Naive thymus-derived CD8-positive, alpha-beta T cell (primary cell): ENCODE data around the gene PDGFB. TPM values are rescaled to one million over a fixed set of nuclear protein-coding genes. Genes with fewer than 3 reads are reported as not detected.
A peak's percentile ranks its signal among the peaks of the same experiment; 100 is the strongest.

ENCODE experiments used
- ATAC-seq, 2 donors: fragments of 150-1000 bp; cut with Tn5 transposase in 1 of 2; sonication (Bioruptor Pico), chemical (Tn5 transposase) in 1 of 2; 1 replicate in 1 of 2; 2 replicates in 1 of 2; pipeline ENCODE4 v1.10.0; 2021; ENCODE audit warnings: mild to moderate bottlenecking in 2 of 2, moderate library complexity in 2 of 2
- POLR2A ChIA-PET: fragments of 350-600 bp; sonication (Branson Sonifier 250); formaldehyde crosslinking; loops from one replicate; lab custom pipeline; 2021; ENCODE audit warnings: antibody characterized with exemption; lab: Charles Lee
- DNase-seq, 10 donors: peaks; one replicate each; pipeline versions ENCODE4 v3.0.0 to v3.0.0-alpha.2; 2020 to 2022
- H3K27ac Mint-ChIP-seq, 10 donors: one replicate each; pipeline ENCODE4 v1.8.0; 2020 to 2022; ENCODE audit warnings: mild to moderate bottlenecking in 10 of 10, mixed read lengths in 10 of 10, moderate library complexity in 4 of 10, inconsistent platforms in 1 of 10
- H3K27me3 Mint-ChIP-seq, 5 donors: one replicate each; pipeline ENCODE4 v1.8.0; 2021 to 2022; ENCODE audit warnings: mixed read lengths in 5 of 5
- H3K36me3 Mint-ChIP-seq, 3 donors: one replicate each; pipeline ENCODE4 v1.8.0; 2020 to 2022; ENCODE audit warnings: mixed read lengths in 3 of 3, mild to moderate bottlenecking in 2 of 3, inconsistent platforms in 1 of 3
- H3K4me1 Mint-ChIP-seq, 4 donors: one replicate each; pipeline ENCODE4 v1.8.0; 2021 to 2022; ENCODE audit warnings: mixed read lengths in 4 of 4
- H3K4me3 Mint-ChIP-seq, 10 donors: one replicate each; pipeline ENCODE4 v1.8.0; 2020 to 2022; ENCODE audit warnings: mild to moderate bottlenecking in 10 of 10, mixed read lengths in 10 of 10, moderate library complexity in 6 of 10, inconsistent platforms in 1 of 10
- H3K9me3 Mint-ChIP-seq, 9 donors: one replicate each; pipeline ENCODE4 v1.8.0; 2020 to 2022; ENCODE audit warnings: mixed read lengths in 9 of 9, mild to moderate bottlenecking in 3 of 9, inconsistent platforms in 1 of 9, moderate library complexity in 1 of 9
- polyA plus RNA-seq, 3 donors: library from polyadenylated mRNA; unstranded; fragments of 300-500 nt; fragmentation: Illumina TruSeq; gene quantifications; one replicate each; pipeline ENCODE4 v1.2.3, GENCODE V29; 2021
- total RNA-seq, 8 experiments: library from RNA in 2 of 8; stranded (reverse) in 2 of 8; gene quantifications; one replicate each; pipeline ENCODE4 v1.2.3 and lab custom pipeline; 2021 to 2026

The PDGFB gene
- total and polyA plus RNA-seq, 5 experiments from 2014 or later, result 1.0 to 10.1 (median 3.9) TPM

GRCh38 chr22:39216143-39216490 is 28.7 kb downstream of the PDGFB start:
- peaks cover 6 to 43% (median 27%) of the 10 kb centered on the region in 5 donors for H3K27me3 Mint-ChIP-seq
- no peaks in the 10 kb centered on the region for H3K36me3 Mint-ChIP-seq
- H3K9me3 Mint-ChIP-seq, result peaks cover 0 to 2% (median 0%) of the 10 kb centered on the region in 9 donors
- no peak for ATAC-seq
- POLR2A ChIA-PET, result interaction anchor here (0.7 to 1.1 kb wide), 4 partner anchors 29 to 96 kb away, joined by 3 to 6 read pairs (median 3); no protein-coding TSS in a partner anchor
- no peak for DNase-seq
- H3K4me3 Mint-ChIP-seq, result no peak overlapping the region
- H3K4me1 Mint-ChIP-seq, result peaks cover 0 to 10% (median 7%) of the 10 kb centered on the region in 4 donors
- no peak overlapping the region for H3K27ac Mint-ChIP-seq

DNA sequence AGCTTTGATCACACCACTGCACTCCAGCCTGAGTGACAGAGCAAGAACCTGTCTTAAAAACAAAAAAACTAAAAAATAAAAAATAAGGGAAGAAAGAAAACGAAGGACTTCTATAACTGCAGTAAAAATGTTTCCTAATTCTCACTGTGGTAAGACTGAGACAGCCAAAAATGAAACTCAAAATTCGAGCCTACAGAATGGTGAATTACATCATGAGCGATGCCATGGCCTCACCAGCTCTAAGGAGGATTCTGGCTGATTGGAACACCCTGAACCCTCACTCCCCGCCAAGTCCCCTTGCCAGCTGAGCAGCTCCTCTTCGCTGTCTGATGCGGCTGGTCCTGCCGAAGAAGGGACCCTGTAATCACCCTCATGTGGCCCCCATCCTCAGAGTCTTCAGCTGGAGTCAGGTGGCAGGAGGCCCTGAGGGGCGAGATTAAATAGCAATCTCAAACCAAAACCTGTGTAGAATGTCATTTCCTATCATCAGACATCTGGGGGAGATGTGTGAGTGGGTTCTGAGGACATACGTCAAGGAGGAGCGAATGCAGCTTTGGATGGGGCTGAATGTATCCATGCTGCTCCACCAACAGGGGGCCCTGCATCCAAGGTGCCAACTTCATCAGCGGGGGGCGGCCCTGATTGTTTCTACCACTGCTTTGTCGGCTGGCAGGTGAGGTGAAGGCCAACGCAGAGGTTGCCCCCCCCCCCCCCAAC is 29.2 kb downstream of the PDGFB start:
- Mint-ChIP-seq H3K4me1 (peaks cover 0 to 9% (median 6%) of the 10 kb centered on the region in 4 donors), H3K27ac (peak overlapping the region in 3 of 10 donors; percentile 41 to 73 (median 63)), H3K36me3 (no peaks in the 10 kb centered on the region), H3K9me3 (peaks cover 0 to 2% (median 0%) of the 10 kb centered on the region in 9 donors), H3K27me3 (peaks cover 6 to 38% (median 27%) of the 10 kb centered on the region in 5 donors), H3K4me3 (no peak overlapping the region)
- DNase-seq, result peak in 9 of 10 donors; percentile 18 to 73 (median 53)
- POLR2A ChIA-PET, result interaction anchor here (0.7 to 1.6 kb wide), 7 partner anchors 12 to 103 kb away, joined by 3 to 6 read pairs (median 3); no protein-coding TSS in a partner anchor
- peak; percentile 91 to 97 for ATAC-seq

DNA sequence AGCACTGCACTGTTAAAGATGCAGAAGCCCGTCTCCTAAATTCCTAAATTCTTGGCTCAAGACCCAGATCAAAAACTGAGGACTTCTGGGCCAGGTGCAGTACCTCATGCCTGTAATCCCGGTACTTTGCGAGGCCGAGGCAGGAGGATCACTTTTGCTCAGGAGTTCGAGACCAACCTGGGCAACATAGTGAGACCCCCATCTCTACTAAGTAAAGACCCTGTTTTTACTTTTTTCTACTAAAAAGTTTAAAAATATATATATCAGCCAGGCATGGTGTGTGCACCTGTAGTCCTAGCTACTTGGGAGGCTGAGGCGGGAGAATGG is 29.7 kb downstream of the PDGFB start:
- H3K27ac Mint-ChIP-seq, result no peak overlapping the region
- H3K36me3 Mint-ChIP-seq, result no peaks in the 10 kb centered on the region
- no peak overlapping the region for H3K4me3 Mint-ChIP-seq
- DNase-seq, result no peak
- POLR2A ChIA-PET, result interaction anchor here (0.8 to 1.6 kb wide), 4 partner anchors 11 to 103 kb away, joined by 3 to 5 read pairs (median 4); no protein-coding TSS in a partner anchor
- peaks cover 6 to 32% (median 27%) of the 10 kb centered on the region in 5 donors for H3K27me3 Mint-ChIP-seq
- peaks cover 0 to 9% (median 5%) of the 10 kb centered on the region in 4 donors for H3K4me1 Mint-ChIP-seq
- H3K9me3 Mint-ChIP-seq, result peaks cover 0 to 2% (median 0%) of the 10 kb centered on the region in 9 donors
- no peak for ATAC-seq

DNA sequence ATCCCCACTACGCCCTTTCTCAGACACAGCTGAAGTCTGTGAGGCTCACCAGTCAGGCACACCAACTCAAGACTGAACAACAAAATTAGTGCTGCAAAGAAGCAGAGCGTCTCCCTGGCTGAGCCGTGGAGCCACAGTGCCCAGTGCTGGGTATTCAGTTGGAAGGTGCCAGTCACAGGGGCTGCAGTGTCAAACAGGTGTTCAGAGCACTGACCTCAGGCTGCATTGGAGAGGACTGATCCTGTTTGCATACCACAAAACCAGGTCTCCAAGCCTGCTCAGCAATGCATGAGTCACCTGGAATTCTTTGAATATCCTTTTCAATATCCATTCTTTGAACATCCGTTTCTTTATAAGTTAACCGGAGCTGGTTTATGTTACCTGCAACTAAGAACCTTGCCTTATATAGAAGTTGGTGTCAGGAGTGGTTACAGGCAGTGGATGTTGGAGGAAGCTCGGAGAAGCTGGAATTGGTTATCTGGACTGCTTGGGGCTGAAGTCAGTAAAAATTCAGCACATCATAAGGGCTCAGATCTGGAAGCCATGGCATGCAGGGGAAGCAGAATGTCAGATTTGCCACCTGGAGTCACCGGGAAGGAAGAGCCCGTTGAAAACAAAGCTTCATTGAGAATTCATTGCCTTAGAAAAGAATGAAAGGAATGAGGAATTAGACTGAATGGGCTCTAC is 30.3 kb downstream of the PDGFB start:
- H3K4me1 Mint-ChIP-seq, result peaks cover 0 to 9% (median 5%) of the 10 kb centered on the region in 4 donors
- ATAC-seq (no peak), DNase-seq (no peak)
- H3K27ac Mint-ChIP-seq, result no peak overlapping the region
- no peaks in the 10 kb centered on the region for H3K36me3 Mint-ChIP-seq
- POLR2A ChIA-PET, result interaction anchor here (0.5 to 1.6 kb wide), 2 partner anchors 14 to 104 kb away, joined by 3 to 5 read pairs; no protein-coding TSS in a partner anchor
- H3K27me3 Mint-ChIP-seq, result peaks cover 6 to 30% (median 23%) of the 10 kb centered on the region in 5 donors
- peaks cover 0 to 2% (median 0%) of the 10 kb centered on the region in 9 donors for H3K9me3 Mint-ChIP-seq
- H3K4me3 Mint-ChIP-seq, result no peak overlapping the region

DNA sequence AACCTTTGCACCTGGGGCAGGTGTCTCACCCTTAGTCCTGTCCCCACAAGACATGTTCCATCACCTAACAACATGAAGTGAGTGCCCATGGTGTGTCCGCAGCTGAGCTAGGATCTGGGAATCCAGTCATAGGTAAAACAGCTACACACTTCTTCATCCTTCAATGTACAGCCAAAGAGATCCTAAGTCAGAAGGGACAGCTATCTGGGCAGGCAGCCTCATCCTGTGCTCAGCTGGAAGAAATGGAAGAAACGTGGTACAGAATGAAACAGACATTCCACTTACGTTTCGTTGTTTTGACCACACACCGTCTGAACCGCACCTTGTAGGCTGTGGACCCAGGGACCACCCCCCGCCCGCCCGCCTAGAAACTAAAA is 30.8 kb downstream of the PDGFB start:
- Mint-ChIP-seq H3K9me3 (peaks cover 0 to 2% (median 0%) of the 10 kb centered on the region in 9 donors), H3K36me3 (no peaks in the 10 kb centered on the region), H3K27ac (no peak overlapping the region), H3K27me3 (peaks cover 6 to 28% (median 21%) of the 10 kb centered on the region in 5 donors), H3K4me3 (no peak overlapping the region), H3K4me1 (peaks cover 0 to 9% (median 5%) of the 10 kb centered on the region in 4 donors)
- DNase-seq (no peak), ATAC-seq (no peak)
- POLR2A ChIA-PET, result interaction anchor here (0.5 to 1.6 kb wide), 2 partner anchors 13 to 104 kb away, joined by 3 to 5 read pairs; no protein-coding TSS in a partner anchor

- DNase-seq, result no peak
Observed at GRCh38 chr22:39212721-39213376, 31.9 kb downstream of the PDGFB start.

GRCh38 chr22:39209756-39210155 is 35.0 kb downstream of the PDGFB start:
- no peaks in the 10 kb centered on the region for H3K9me3 Mint-ChIP-seq
- H3K27me3 Mint-ChIP-seq, result peaks cover 6 to 31% (median 14%) of the 10 kb centered on the region in 5 donors
- POLR2A ChIA-PET, result no interaction called here
- peaks cover 12 to 30% (median 23%) of the 10 kb centered on the region in 4 donors for H3K4me1 Mint-ChIP-seq
- DNase-seq (no peak), ATAC-seq (no peak)
- H3K27ac Mint-ChIP-seq, result no peak overlapping the region
- no peak overlapping the region for H3K4me3 Mint-ChIP-seq
- no peaks in the 10 kb centered on the region for H3K36me3 Mint-ChIP-seq

More at GRCh38 chr22:39212721-39213376, 31.9 kb downstream of the PDGFB start:
- POLR2A ChIA-PET, result no interaction called here
- Mint-ChIP-seq H3K36me3 (no peaks in the 10 kb centered on the region), H3K4me1 (peaks cover 4 to 9% (median 6%) of the 10 kb centered on the region in 4 donors), H3K4me3 (no peak overlapping the region), H3K27ac (peak overlapping the region in 2 of 10 donors; percentile 4 to 72), H3K27me3 (peaks cover 6 to 28% (median 20%) of the 10 kb centered on the region in 5 donors), H3K9me3 (peaks cover 0 to 2% (median 0%) of the 10 kb centered on the region in 9 donors)
- ATAC-seq, result no peak

DNA sequence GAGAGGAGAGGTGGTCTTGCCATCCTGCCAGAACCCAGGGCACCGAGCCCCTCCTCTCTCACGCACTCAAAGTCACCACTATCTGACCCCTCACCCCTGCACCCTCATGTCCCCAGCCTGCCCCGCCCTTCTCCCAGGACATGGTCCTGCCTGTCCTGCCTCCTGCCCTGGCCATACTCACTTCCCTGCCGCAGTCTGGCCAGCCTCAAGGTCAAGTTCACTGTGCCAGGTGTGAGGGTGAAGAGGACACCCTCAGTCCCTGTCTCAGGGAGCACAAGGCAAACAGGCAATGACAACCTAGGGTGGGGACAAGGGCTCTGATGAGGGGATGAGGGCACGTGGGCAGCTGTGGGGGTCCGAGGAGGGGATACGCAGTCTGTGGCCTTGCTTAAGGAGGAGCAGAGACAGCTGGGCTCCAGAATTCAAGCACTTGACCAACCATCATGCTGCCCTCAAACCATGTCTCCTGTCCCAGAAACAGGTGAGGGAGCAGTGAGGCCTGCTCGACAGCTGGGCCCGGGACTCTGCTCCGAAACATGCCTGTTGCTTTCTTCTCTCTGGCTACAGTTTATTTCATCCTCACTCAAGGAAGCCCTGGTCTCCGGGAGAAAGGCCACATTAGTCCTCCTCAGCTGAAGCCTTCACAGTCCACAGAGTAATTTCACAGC is 36.6 kb downstream of the PDGFB start:
- peaks cover 15 to 33% (median 25%) of the 10 kb centered on the region in 4 donors for H3K4me1 Mint-ChIP-seq
- H3K9me3 Mint-ChIP-seq, result no peaks in the 10 kb centered on the region
- H3K4me3 Mint-ChIP-seq, result no peak overlapping the region
- H3K36me3 Mint-ChIP-seq, result no peaks in the 10 kb centered on the region
- H3K27me3 Mint-ChIP-seq, result peaks cover 1 to 23% (median 7%) of the 10 kb centered on the region in 5 donors
- H3K27ac Mint-ChIP-seq, result peak overlapping the region in 6 of 10 donors; percentile 17 to 62 (median 48)
- ATAC-seq (no peak), DNase-seq (no peak)
- POLR2A ChIA-PET, result interaction anchor here (0.7 to 1.9 kb wide), 3 partner anchors 35 to 107 kb away, joined by 4 read pairs; no protein-coding TSS in a partner anchor

- Mint-ChIP-seq H3K36me3 (no peaks in the 10 kb centered on the region), H3K9me3 (no peaks in the 10 kb centered on the region), H3K27me3 (peaks cover 0 to 22% (median 4%) of the 10 kb centered on the region in 5 donors), H3K4me1 (peaks cover 13 to 31% (median 25%) of the 10 kb centered on the region in 4 donors), H3K27ac (peak overlapping the region in 8 of 10 donors; percentile 3 to 77 (median 63)), H3K4me3 (peak overlapping the region in 3 of 10 donors; percentile 29 to 50 (median 48))
- DNase-seq (no peak), ATAC-seq (no peak)
- POLR2A ChIA-PET, result interaction anchor here (0.6 to 1.9 kb wide), 6 partner anchors 33 to 142 kb away, joined by 3 to 8 read pairs (median 4); partner anchors contain the start of genes RPL3 and SYNGR1
Observed at GRCh38 chr22:39207141-39208012, 37.4 kb downstream of the PDGFB start.

- Mint-ChIP-seq H3K27me3 (peaks cover 0 to 19% (median 2%) of the 10 kb centered on the region in 5 donors), H3K9me3 (no peaks in the 10 kb centered on the region), H3K4me1 (peaks cover 13 to 31% (median 25%) of the 10 kb centered on the region in 4 donors), H3K4me3 (peak overlapping the region in 1 of 10 donors; percentile 15), H3K36me3 (no peaks in the 10 kb centered on the region), H3K27ac (peak overlapping the region in 2 of 10 donors; percentile 62 to 75)
- DNase-seq, result no peak
- ATAC-seq, result no peak
- POLR2A ChIA-PET, result interaction anchor here (0.5 to 1.7 kb wide), 8 partner anchors 30 to 1832 kb away, joined by 3 to 8 read pairs (median 4); partner anchors contain the start of gene RPL3
Observed at GRCh38 chr22:39206491-39206890, 38.3 kb downstream of the PDGFB start.
